Measurements from ENCODE around the gene SLC1A3.

Gene SLC1A3

GRCh38 chr5:36658038-36658756 lies 51.8 kb downstream of the SLC1A3 start:
- no peak for DNase-seq

- no peak for DNase-seq
Measured at GRCh38 chr5:36659411-36659810, 53.0 kb downstream of the SLC1A3 start.

- no peak for DNase-seq
Measured at GRCh38 chr5:36660397-36661049, 54.1 kb downstream of the SLC1A3 start.

GRCh38 chr5:36661456-36662220 lies 55.2 kb downstream of the SLC1A3 start:
- DNase-seq: no peak

GRCh38 chr5:36662291-36662851 lies 56.0 kb downstream of the SLC1A3 start:
- no peak for DNase-seq

GRCh38 chr5:36664766-36665165 lies 58.4 kb downstream of the SLC1A3 start:
- DNase-seq: no peak

- DNase-seq: no peak
Measured at GRCh38 chr5:36665628-36666027, 59.2 kb downstream of the SLC1A3 start.

GRCh38 chr5:36666274-36666673 lies 59.9 kb downstream of the SLC1A3 start:
- no peak for DNase-seq

- no peak for DNase-seq
Measured at GRCh38 chr5:36666986-36667385, 60.6 kb downstream of the SLC1A3 start.

- no peak for DNase-seq
Measured at GRCh38 chr5:36667824-36668223, 61.4 kb downstream of the SLC1A3 start.

GRCh38 chr5:36669015-36669651 lies 62.7 kb downstream of the SLC1A3 start:
- DNase-seq: no peak

- no peak for DNase-seq
Measured at GRCh38 chr5:36670548-36670947, 64.1 kb downstream of the SLC1A3 start.

GRCh38 chr5:36675282-36675681 lies 68.9 kb downstream of the SLC1A3 start:
- DNase-seq: no peak

- no peak for DNase-seq
Measured at GRCh38 chr5:36679221-36679989, 73.0 kb downstream of the SLC1A3 start.

GRCh38 chr5:36680066-36680465 lies 73.7 kb downstream of the SLC1A3 start:
- no peak for DNase-seq

- DNase-seq: no peak
Measured at GRCh38 chr5:36681711-36682110, 75.3 kb downstream of the SLC1A3 start.

- DNase-seq: no peak
Measured at GRCh38 chr5:36682499-36682898, 76.1 kb downstream of the SLC1A3 start.

- DNase-seq: no peak
Measured at GRCh38 chr5:36683821-36684434, 77.5 kb downstream of the SLC1A3 start.

GRCh38 chr5:36685631-36686288 lies 79.4 kb downstream of the SLC1A3 start:
- no peak for DNase-seq

- no peak for DNase-seq
Measured at GRCh38 chr5:36686881-36687280, 80.5 kb downstream of the SLC1A3 start.

GRCh38 chr5:36688722-36689121 lies 82.3 kb downstream of the SLC1A3 start:
- peak; percentile 22 for DNase-seq

All from activated CD4-positive, alpha-beta T cell treated with anti-CD3 and anti-CD28 coated beads, Interleukin-10, Interleukin-2, amounts not matched to agents 100 ng/mL and 50 ng/mL, durations not matched to agents 16 hours and 8 hours (primary cell).